Breast epithelium (tissue), 4 donors: ENCODE results near the gene SNAI3. TPM values are rescaled to one million over a fixed set of nuclear protein-coding genes. Genes with fewer than 3 reads are reported as not detected.
A peak's percentile ranks its signal among the peaks of the same experiment; 100 is the strongest.

ENCODE experiments used
- DNase-seq, 2 donors: peaks; one replicate each; pipeline ENCODE4 v3.0.0-alpha.2; 2019; ENCODE audit warnings: low spot score in 2 of 2
- H3K27ac ChIP-seq, 2 donors: fragments of 200-600 bp; sonication (generic) in 1 of 2; one replicate each; pipeline ENCODE4 v1.5.1; 2016 to 2019; ENCODE audit warnings: mild to moderate bottlenecking in 1 of 2
- H3K27me3 ChIP-seq, 2 donors: fragments of 200-600 bp; sonication (generic) in 1 of 2; one replicate each; pipeline versions ENCODE4 v1.5.1 to v1.6.0; 2017 to 2019; ENCODE audit warnings: control low read depth in 1 of 2, mild to moderate bottlenecking in 1 of 2
- H3K36me3 ChIP-seq: fragments of 200-600 bp; one replicate; pipeline ENCODE4 v1.5.1; 2019
- H3K4me1 ChIP-seq, 2 donors: fragments of 200-600 bp; sonication (generic); one replicate each; pipeline ENCODE4 v1.5.1; 2016 to 2019; ENCODE audit warnings: control low read depth in 1 of 2
- H3K4me3 ChIP-seq, 3 donors: fragments of 200-600 bp; sonication (generic); 1 replicate in 2 of 3; 2 replicates in 1 of 3; pipeline ENCODE4 v1.5.1; 2016 to 2019; ENCODE audit warnings: mild to moderate bottlenecking in 3 of 3, moderate library complexity in 2 of 3
- H3K9me3 ChIP-seq, 2 donors: fragments of 200-600 bp; sonication (generic) in 1 of 2; one replicate each; pipeline ENCODE4 v1.5.1; 2016 to 2019; ENCODE audit warnings: control low read depth in 1 of 2
- CTCF ChIP-seq, 3 donors: fragments of 450-650 bp; IDR thresholded peaks; one replicate each; pipeline ENCODE4 v1.5.1; 2016 to 2017; ENCODE audit warnings: antibody characterized with exemption in 3 of 3, mild to moderate bottlenecking in 3 of 3, moderate library complexity in 3 of 3
- POLR2A ChIP-seq: fragments of 450-650 bp; IDR thresholded peaks from one replicate; pipeline ENCODE4 v1.6.1; 2016; ENCODE audit warnings: antibody characterized with exemption, mild to moderate bottlenecking, moderate library complexity
- POLR2AphosphoS5 ChIP-seq, 3 donors: sonication (generic); formaldehyde crosslinking; IDR thresholded peaks; one replicate each; pipeline ENCODE4 v1.6.1; 2017; ENCODE audit warnings: antibody characterized with exemption in 3 of 3
- intact Hi-C: fragments of 100-400 bp; cut with DNase I; formaldehyde crosslinking; loops from one replicate; pipeline ENCODE4 v1.15.1; 2023; ENCODE audit warnings: low total_unique reads
- total RNA-seq, 3 donors: library from RNA; depleted of rRNA; stranded (reverse); fragments of >200 nt; gene quantifications; one replicate each; pipeline ENCODE4 v1.1.0, GENCODE V29; 2016

Gene SNAI3
- total RNA-seq, 3 donors from 2014 or later, result 0.66 to 0.96 (median 0.73) TPM

DNA sequence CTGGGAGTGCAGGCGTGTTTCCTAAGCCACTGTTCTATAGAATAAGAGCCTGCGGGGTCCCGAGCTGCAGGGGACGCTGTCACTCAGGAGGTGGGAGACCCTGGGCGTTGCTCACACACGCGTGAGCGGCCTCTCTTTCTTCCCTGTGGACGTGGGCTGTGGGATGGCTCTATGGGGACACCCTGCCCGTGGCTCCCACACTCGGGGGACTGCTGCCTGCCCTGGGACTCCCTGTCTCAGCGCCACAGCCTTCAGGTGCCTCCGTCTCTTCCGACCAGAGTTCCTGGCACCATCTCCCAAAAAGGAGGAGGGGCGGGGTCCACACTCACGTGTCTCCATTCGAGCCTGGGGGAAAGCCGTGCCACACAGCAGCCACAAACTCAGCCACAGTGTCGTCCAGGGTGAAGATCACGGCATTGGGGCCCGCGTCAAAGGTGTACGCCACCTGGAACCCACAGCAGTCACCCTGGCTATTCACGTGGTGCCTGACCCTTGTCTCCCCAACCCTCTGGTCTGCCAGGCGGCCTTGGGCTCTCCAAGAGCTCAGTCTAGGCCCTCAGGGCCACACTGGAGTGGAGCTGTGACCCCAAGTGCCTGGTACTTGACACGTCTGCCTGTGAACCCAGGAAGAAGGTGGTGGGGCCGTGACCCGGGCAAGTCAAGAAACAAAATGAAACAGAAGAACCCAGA lies 31.8 kb downstream of the SNAI3 start:
- peaks cover 3% of the 10 kb centered on the region in 2 donors for H3K4me1 ChIP-seq
- H3K27ac ChIP-seq, result no peak overlapping the region
- no peak overlapping the region for H3K4me3 ChIP-seq
- TF ChIP-seq POLR2AphosphoS5 (IDR thresholded peaks at IDR 0.05) (no peak), POLR2A (no peak), CTCF (IDR thresholded peaks at IDR 0.05) (no peak)
- H3K9me3 ChIP-seq, result no peaks in the 10 kb centered on the region
- no peaks in the 10 kb centered on the region for H3K27me3 ChIP-seq
- intact Hi-C loops, result no loop called here
- no peaks in the 10 kb centered on the region for H3K36me3 ChIP-seq
- no peak for DNase-seq

DNA sequence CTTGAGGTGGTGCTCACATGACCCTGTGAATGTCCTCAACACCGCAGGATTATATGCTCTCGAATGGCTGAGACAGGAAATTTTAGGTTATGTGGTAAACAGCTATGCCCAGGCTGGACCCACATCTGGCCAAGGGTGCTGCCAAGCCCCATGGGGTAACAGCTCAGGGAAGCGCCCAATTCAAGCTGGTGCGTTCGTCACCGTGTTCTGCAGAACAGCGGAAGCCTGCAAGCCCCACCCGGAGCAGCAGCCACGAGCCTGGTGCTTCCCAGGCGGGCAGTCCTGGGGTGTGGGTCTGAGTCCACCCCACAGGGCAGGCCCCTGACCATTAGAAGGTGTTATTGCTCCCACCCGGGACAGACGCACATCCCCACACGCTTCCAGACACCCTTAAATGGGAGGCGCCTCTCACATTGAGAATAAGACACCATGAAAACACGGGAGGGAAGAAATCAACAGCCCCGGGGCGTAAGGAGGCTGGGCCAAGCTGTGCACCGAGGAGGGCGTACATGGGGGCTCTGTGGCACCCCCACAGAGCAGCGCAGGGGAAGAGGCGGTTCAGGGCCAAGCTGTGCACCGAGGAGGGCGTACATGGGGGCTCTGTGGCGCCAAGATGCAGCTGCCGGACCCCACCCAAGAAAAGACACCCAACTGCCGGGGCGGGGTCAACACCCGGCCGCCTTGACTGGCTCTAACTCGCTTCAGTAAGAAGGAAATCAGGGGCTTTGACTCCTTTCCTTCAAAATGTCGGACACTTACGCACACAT lies 32.5 kb downstream of the SNAI3 start:
- Histone ChIP-seq H3K36me3 (no peaks in the 10 kb centered on the region), H3K9me3 (no peaks in the 10 kb centered on the region), H3K4me3 (no peak overlapping the region), H3K27ac (no peak overlapping the region), H3K27me3 (no peaks in the 10 kb centered on the region), H3K4me1 (peaks cover 3% of the 10 kb centered on the region in 2 donors)
- intact Hi-C loops, result no loop called here
- DNase-seq, result no peak
- TF ChIP-seq CTCF (IDR thresholded peaks at IDR 0.05) (no peak), POLR2AphosphoS5 (IDR thresholded peaks at IDR 0.05) (no peak), POLR2A (no peak)

- no peak for TF ChIP-seq CTCF (IDR thresholded peaks at IDR 0.05)
- TF ChIP-seq POLR2A, result no peak
- TF ChIP-seq POLR2AphosphoS5 (IDR thresholded peaks at IDR 0.05), result no peak
- no peak overlapping the region for H3K4me3 ChIP-seq
- H3K4me1 ChIP-seq, result peaks cover 3% of the 10 kb centered on the region in 2 donors
- H3K36me3 ChIP-seq, result no peaks in the 10 kb centered on the region
- DNase-seq, result no peak
- no peak overlapping the region for H3K27ac ChIP-seq
- no peaks in the 10 kb centered on the region for H3K9me3 ChIP-seq
- H3K27me3 ChIP-seq, result no peaks in the 10 kb centered on the region
- intact Hi-C loops, result no loop called here
These were observed 33.2 kb downstream of the SNAI3 start for GRCh38 chr16:88653101-88653500.

GRCh38 chr16:88652762-88653063 lies 33.6 kb downstream of the SNAI3 start:
- H3K4me3 ChIP-seq, result no peak overlapping the region
- H3K27me3 ChIP-seq, result no peaks in the 10 kb centered on the region
- no peak for DNase-seq
- TF ChIP-seq CTCF (IDR thresholded peaks at IDR 0.05) (no peak), POLR2A (no peak), POLR2AphosphoS5 (IDR thresholded peaks at IDR 0.05) (no peak)
- peaks cover 3% of the 10 kb centered on the region in 2 donors for H3K4me1 ChIP-seq
- intact Hi-C loops, result no loop called here
- no peaks in the 10 kb centered on the region for H3K9me3 ChIP-seq
- H3K36me3 ChIP-seq, result no peaks in the 10 kb centered on the region
- no peak overlapping the region for H3K27ac ChIP-seq

DNA sequence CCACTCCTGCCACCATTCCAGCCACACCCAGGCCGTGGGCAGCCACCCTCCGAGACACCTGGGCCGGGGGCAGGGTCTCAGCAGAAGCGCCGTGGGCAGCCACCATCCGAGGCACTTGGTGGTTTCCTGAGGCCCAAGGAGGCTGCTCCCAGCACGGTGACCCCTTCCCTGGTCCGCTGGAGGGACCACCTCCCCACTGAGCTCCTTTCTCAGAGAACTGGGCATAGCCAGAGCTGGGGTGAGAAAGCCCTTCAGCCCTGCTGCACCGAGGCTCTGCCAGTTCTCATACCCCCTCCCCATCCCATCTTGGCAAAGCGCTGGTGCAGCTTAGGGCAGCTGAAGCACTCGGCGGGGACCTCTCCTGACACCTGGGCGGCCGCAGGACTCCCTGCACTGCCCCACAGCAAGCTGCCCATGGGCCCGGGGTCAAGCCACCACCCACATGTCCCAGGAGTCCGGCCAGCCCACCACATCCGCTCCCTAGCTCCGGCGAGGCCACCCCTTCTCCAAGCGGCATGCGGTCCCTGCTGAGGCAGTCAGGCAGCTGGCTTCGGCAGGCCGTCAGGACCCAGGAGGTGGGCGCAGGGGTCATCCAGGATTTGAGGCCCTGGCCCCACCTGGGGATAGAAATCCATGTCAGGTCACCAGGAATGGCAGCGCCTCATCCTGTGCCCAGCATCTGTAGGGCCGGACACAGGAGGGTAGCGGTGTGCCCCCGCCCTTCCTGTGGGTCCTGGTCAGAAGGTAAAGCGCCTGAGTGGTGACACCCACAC lies 34.1 kb downstream of the SNAI3 start:
- intact Hi-C loops, result no loop called here
- Histone ChIP-seq H3K27ac (peak overlapping the region; percentile 48 to 71), H3K4me3 (no peak overlapping the region)

More for the DNA sequence above, 34.1 kb downstream of the SNAI3 start:
- Histone ChIP-seq H3K36me3 (no peaks in the 10 kb centered on the region), H3K4me1 (peaks cover 3% of the 10 kb centered on the region in 2 donors), H3K27me3 (no peaks in the 10 kb centered on the region), H3K9me3 (no peaks in the 10 kb centered on the region)
- no peak for TF ChIP-seq CTCF (IDR thresholded peaks at IDR 0.05)
- no peak for TF ChIP-seq POLR2A
- no peak for TF ChIP-seq POLR2AphosphoS5 (IDR thresholded peaks at IDR 0.05)
- DNase-seq, result no peak
